Measurements from ENCODE around the gene BLACAT1.
"Not testable (repeated sequence)": the region's sequence is repeated elsewhere in the genome, so short reads cannot be mapped to it uniquely, and the experiment has no call there.

BLACAT1 gene

GRCh38 chr1:205438213-205439158 lies 17.4 kb downstream of the BLACAT1 start:
- no peak for DNase-seq (ENCODE audit: low spot score)

GRCh38 chr1:205437570-205437969 lies 18.3 kb downstream of the BLACAT1 start:
- no peak for DNase-seq (ENCODE audit: low spot score)

DNA sequence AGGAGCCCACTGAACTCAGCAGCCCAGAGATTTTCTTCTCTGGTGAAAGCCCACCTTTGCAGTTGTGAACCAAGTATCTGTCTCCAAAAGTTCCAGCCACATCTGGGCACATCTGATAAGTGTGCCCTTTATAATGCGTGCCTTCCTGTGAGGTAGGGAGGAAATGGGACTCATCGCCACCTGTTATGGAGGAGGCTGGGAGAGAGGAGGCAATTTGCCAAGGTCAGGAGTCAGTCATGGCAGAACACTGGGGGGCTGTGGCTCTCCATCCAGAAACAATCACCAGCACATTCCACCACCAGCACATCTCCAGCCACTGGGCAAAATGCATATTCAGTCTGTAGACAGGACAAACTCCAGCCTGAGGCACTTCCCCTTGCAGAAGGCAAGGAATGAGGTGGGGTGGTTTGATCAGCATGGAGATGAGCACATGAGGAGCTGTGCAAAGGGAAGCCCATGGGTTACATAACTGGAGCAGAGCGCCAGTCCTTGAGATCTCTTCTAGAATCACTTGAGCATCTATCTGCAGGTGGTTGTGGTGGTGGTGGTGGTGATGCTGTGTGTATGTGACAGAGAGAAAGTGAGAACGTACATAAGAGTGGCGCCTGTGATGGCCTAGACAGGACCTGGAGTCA lies 19.0 kb downstream of the BLACAT1 start:
- DNase-seq (ENCODE audit: low spot score) = no peak

DNA sequence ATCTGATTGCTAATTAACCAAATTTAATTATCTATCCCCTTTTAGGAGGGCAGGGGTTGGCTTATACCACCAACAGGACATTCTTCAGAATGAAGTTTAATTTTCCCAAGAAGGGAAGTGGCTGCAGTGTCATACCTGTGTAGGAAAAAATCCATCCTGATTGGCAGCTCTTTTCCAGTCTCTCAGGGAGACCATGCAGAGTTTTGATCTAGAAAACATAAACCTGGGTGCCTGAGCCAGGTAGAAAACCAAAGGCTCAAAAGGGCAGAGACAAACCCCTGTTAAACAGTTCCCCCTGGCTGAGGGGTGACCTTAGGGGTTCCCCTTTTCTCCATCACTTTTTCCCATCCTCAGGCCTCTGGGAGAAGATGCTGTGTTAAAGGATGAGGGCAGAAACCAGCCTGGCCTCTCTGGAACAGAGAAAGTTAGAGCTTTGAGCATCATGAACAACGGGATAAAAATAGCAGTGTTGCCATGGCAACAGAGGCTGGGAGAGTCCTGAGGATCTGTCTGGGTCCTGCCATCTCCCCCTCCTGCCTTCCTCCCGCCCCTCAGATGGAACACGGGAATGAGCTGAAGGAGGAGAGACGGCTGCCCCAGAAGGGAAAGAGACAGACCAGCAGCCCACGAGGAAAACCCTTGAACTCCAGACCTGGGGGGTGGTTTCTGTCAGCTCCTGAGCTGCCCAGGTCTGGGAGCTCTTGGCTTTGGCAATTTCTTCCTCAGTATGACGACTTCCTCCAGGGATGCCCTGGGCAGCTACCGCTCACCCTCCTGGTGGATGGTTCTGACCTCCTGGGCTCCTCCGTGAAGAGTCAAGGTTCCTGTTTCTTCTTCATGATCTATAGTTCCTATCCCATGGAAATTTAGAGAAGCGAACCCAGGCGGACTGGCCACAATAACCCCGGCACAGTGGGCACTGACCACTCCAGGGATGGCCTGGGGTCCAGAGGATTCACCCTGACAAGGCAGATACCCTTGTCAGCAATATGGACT lies 20.0 kb downstream of the BLACAT1 start:
- no peak for DNase-seq (ENCODE audit: low spot score)

DNA sequence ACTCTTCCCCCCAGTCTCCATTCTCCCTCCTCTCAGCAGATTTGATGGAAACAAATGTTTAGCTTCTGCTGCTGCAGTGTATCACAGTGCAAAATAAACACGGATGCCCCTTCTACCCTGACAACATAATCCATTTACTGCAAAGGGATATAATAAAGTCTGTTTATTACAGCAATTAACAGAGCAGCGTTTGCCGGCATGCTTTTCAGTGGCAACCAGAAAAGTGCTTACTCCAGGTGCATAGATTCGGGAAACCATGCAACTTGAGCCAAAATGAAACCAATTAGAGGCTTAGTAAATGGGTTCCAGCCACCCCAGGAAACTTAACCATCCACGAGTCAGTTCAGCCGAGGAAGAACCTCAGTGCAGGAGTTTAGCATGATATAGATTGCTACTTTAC lies 21.1 kb downstream of the BLACAT1 start:
- no peak for DNase-seq (ENCODE audit: low spot score)

DNA sequence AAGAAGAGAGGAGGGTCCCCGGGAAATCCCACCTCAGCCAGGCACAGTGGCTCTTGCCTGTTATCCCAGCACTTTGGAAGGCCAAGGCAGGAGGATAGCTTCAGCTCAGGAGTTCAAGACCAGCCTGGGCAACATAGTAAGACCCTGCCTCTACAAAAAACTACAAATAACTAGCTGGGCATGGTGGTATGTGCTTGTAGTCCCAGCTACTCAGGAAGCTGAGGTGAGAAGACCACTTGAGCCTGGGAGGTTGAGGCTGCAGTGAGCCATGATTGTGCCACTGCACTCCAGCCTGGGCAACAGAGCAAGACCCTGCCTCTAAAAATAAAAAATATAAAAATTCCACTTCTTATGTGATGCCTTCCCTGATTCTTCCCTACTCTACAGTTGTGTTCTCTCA lies 23.2 kb downstream of the BLACAT1 start:
- not testable (repeated sequence) for DNase-seq (ENCODE audit: low spot score)

- DNase-seq (ENCODE audit: low spot score) = no peak
Observed at GRCh38 chr1:205432116-205432515, 23.7 kb downstream of the BLACAT1 start.

DNA sequence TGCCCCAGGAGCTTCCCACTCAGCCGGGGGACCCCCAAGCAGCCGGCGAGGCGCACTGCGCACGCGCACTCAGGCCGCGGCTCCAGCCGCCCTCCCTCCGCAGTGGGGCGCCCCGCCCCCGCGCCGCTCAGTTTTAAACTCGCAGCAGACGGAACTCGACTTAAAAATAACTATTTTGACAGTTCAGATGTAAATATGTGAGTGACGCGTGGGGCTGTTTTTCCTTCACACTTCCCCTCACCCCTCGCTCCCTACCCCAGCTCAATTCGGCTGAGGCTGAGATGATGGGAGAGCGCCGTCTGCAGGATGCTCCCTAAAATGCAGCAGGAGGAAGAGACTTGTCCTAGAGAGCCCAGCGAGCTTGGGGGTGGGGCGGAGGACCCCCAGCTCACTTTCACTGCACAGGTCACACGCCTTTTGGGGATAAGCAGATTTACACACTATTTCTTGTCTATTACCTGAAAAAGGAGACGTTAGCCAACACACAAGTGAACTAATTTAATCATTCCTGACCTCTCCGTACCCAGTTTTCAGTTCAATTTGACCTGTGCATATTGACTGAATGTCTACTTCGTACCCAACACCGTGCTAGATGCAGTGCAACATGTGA lies 25.0 kb downstream of the BLACAT1 start:
- peak; percentile 42 for DNase-seq (ENCODE audit: low spot score)

- no peak for DNase-seq (ENCODE audit: low spot score)
Observed at GRCh38 chr1:205429762-205430695, 25.8 kb downstream of the BLACAT1 start.

DNA sequence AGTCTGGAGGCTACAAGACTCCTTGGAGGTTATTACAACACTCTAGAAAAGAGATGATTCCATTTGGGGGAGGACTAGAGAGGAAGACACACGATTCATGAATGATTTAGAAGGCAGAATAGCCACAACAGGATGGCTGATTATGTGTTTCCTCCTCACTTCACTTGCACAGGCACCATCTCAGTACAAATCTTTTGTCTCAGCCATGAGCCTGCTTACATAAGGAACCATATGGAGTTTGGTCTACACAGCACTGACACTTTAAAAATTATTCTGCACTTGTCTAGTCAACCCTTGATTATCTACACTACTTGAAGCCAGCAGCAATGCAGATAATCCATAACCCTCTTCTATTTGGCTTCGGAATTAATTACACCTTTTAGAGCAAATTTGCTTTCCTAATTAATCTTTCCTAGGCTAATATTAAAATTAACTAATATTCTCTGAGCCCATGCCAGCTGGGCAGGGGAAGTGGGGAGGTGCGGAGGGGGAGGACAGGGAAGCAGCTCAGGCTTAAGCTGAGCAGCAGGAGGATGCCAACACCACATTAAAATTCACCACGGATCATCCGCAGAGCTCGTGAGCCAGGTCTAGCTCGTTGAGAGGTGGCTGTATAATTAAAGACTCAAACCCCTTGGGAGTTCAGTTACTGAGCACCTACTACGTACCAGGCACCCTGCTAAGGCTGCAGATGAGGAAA lies 30.8 kb downstream of the BLACAT1 start:
- no peak for DNase-seq (ENCODE audit: low spot score)

GRCh38 chr1:205423814-205424399 lies 31.9 kb downstream of the BLACAT1 start:
- DNase-seq (ENCODE audit: low spot score) = no peak

- no peak for DNase-seq (ENCODE audit: low spot score)
Observed at GRCh38 chr1:205422993-205423642, 32.7 kb downstream of the BLACAT1 start.

DNA sequence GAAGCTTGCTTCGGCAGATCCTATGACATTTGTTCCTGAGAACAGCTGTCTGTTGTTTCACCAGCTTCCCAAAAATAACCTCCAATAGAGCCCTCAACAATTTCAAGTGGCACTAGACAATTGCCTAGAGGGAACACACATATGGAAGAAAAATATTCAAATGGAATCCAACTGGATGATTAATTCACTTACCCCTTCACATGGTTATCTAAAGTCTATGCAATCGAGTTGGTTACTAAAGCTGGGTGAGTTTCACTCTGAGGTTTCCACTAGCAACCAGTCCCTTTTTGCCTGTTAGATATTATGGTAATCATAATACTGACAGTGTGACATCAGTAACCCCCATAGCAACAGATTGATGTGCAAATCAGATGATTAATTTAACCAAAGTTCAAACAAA lies 34.0 kb downstream of the BLACAT1 start, which contains the start of gene LEMD1:
Gene LEMD1 (minus strand): TSS at position 259 of the 400 bp plus-strand sequence. CDS start 1,520 bp downstream, outside the sequence.
- DNase-seq (ENCODE audit: low spot score) = no peak

DNA sequence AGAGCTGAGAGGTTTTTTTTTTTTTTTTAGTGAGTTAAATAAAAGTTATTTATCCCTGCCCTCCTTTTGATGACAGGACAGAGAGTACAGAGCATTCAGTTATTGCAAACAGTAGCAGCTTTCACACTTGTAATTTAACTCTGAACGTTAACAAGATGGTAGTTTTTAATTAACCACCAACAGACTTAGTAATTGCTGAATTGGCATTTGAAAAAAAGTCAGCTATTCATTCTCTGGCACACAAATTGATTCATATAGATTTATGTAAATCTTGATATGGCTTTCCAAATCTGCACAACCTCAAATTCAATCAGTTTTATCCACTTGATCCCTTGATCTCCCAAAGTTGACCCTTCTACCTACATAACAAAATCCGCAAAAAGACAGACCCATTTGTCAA lies 34.9 kb downstream of the BLACAT1 start:
- no peak for DNase-seq (ENCODE audit: low spot score)

- no peak for DNase-seq (ENCODE audit: low spot score)
Observed at GRCh38 chr1:205417870-205418635, 37.8 kb downstream of the BLACAT1 start.

GRCh38 chr1:205416322-205416721 lies 39.5 kb downstream of the BLACAT1 start:
- no peak for DNase-seq (ENCODE audit: low spot score)

DNA sequence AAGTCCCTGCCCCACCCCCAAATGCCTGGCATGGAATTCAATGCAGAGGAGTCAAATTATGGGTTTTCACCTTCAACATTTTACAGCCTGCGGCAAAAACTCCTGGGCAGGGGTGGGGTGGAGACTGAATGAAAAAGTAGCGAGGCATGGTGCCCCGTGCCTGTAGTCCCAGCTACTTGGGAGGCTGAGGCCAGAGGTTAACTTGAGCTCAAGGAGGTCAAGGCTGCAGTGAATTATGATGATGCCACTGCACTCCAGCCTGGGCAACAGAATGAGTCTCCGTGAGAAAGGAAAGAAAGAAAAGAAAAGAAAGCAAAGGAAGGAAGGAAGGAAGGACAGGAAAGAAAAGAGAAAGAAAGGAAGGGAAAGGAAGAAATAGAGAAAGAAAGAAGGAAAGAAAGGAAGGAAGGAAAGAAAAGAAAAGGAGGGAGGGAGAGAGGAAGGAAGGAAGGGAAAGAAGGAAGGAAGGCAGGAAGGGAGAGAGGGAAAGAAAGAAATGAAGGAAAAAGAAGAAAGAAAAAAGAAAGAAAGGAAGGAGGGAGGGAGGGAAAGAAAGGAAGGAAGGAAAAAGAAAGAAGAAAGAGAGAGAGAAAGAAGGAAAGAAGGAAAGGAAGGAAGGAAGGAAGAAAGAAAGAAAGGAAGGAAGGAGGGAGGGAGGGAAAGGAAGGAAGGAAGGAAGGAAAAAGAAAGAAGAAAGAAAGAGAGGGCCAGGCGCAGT lies 45.1 kb downstream of the BLACAT1 start:
- no peak for DNase-seq (ENCODE audit: low spot score)
